HG02588 (cell line): ENCODE data around the gene CHAT.

Experiments
- ATAC-seq: cut with Tn5 transposase; IDR thresholded peaks from one replicate; pipeline ENCODE4 v1.9.1; 2021; ENCODE audit warnings: mild to moderate bottlenecking, moderate library complexity; ENCODE audit not compliant: unreplicated experiment

CHAT gene

DNA sequence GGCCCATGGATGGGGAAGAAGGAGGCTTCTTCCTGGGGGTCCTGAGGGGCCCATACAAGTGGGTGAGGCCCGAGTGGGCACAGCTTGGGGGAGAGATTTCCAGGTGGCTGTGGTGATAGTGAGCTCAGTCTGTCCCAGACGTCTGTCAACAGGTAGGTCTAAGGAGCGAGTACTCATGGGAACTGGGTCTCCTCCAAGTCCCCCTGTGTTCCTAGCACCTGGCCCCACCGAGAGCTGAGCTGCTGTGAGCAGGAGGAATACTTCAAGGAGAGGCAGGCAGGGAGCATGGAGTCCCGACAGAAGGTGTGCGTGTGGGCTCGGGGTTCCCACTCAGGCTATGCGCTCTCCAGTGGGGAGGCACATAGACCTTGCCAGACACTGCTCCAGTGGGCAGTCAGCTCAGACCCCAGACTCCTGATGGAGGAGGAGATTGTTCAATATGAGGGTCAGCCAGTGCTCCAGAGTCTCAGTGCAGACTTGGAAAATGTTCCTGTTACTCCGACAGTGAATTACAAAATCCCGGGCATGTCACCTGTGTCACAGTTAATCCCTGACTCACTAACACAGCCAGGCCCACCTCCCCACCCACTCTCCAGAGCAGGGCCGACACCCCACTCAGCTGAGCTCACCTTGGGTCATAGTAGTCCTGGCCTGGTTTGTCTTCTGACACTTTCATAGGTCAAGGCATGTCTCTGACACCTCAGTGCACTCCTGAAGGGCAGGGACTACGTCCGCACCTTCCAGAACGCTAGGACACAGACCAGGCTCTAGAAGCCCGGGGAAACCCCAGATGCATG lies 37.4 kb downstream of the CHAT start:
- ATAC-seq: no peak

- ATAC-seq: no peak
These were observed 38.1 kb downstream of the CHAT start for GRCh38 chr10:49651917-49652316.

DNA sequence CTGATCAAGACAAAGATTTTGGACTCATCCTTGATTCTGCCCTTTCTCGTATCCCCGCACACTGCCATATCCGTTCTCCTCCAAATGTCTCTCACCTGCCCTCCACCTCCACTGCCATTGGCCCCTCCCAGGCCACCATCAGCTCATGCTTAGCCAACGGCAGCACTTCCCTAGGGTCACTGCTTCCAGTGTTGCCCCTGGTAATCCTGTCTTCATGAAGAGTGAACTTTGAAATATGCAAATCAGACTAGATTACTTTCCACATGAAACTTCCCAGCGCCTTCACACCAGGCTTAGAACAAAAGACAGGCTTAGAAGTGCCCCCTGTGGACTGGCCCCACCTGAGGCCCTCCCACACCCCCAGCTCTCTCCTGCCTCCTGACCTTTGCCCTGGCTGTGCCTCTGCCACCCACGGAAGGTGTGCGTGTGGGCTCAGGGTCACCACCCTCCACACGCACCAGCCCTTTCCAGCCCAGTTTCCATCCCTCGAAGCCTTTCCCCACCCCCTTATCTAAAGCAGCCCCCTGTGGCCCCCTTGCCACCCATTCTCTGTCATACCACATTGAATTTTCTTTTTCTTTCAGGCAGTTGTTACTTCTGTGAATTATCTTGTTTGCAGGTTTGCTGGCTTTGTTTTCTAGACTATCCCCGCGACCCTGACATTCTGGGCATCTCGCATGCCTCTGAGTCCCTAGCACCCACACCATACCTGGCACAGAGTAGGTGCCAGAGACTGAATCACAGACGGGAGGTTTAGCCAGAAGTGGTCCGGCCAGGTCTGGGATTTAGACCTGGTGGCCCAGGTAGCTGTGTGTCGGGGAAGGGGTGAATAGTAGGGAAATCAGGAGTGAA lies 38.8 kb downstream of the CHAT start:
- no peak for ATAC-seq

DNA sequence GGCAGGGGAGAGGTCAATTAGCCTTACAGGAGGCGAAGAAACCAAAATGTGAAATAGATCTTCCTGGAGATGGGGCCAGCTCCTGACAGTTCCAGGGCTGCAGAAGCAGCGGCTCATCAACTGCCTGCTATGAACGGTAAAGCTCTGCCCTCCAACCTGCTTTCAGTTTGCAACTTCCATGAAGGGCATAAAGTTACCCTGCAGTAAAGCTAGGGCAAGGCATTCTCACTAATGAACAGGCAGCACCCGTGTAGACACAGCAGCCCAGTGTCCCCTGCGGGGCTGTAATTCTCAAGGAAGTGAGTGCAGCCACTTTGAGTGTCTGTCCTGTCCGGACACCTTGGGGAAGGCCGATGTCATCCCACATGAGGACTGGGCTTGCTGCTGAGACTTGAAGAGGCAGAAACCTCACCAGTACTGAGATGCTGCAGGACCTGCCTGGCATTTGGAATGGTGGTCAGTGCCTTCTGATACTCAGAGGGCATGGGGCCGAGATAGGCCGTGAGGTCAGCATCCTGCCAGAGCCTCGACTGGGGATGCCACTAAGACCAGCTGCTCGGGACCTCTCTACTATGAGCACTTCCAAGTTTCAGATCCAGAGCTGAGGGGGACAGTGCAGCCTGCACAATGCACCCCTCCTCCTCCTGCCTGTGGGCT lies 39.6 kb downstream of the CHAT start:
- no peak for ATAC-seq

- ATAC-seq: no peak
These were observed 40.3 kb downstream of the CHAT start for GRCh38 chr10:49654036-49654693.

GRCh38 chr10:49655099-49655498 lies 41.3 kb downstream of the CHAT start:
- ATAC-seq: no peak

DNA sequence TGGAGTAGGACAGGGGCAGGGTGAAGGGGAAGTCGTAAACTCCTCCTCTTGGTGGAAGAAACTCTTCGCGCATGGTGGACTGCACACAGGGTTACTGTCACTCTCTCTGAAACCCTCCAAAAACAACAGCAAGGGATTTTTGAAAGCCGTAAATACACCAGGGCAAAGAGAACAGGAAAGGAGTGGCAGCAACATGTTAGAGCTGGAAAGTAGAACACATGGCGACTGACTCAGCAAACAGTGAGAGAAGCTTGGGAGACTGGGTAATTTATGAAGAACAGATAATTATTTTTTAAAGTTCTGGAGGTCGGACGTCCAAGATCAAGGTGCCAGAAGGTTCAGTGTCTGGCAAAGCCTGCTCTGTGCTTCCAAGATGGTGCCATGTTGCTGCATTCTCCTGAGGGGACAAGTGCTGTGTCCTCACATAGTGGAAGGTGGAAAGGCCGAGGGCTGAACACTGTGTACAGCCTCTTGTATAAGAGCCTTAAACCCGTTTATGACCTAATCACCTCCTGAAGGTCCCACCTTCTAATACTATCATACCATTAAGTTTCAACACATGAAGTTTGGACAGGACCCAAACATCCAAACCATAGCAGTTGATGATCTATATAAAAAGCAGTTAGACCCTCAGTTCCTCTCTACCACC lies 43.1 kb downstream of the CHAT start:
- ATAC-seq: no peak

- ATAC-seq: no peak
These were observed 43.8 kb downstream of the CHAT start for GRCh38 chr10:49657606-49658005.

- ATAC-seq: no peak
These were observed 47.5 kb downstream of the CHAT start for GRCh38 chr10:49661140-49661856.

GRCh38 chr10:49662169-49662830 lies 48.5 kb downstream of the CHAT start:
- no peak for ATAC-seq

GRCh38 chr10:49663596-49663995 lies 49.8 kb downstream of the CHAT start:
- ATAC-seq: no peak

DNA sequence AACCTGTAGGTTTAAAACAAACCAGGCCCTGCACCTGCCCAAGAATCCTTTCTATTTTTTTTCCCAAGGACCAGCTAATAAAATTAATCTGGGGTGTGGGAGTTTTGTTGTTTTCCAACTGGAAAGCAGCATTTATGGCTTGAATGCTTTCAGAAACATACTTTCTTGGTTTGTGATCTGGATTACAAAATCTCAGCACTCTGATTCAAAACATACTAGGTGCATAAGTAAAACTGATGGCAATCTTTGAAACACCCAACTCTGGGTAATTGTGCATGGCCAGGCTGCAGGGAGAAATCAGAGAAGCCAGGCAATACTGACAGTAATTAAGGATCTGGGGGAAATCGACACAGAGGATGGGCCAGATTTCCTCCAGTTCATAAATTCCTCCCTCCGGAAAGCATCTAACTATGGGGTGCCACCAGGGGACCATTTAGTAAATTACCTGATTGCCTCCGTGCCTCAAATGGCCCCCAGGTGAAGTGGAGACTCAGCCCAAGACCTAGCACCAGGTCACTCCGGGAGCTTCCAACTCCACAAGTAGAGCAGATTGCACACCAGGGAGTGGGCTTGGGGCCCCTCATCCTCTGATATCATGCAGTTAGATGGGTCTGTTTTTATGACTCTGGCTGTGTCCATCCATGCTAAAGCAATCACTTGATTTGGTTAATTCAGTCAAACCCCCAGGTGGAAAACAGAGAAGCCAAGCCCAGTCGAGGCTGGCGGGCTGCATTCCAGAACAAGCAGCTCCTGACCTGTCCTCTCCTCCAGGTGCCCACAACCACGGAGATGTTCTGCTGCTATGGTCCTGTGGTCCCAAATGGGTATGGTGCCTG lies 50.4 kb downstream of the CHAT start:
- no peak for ATAC-seq

DNA sequence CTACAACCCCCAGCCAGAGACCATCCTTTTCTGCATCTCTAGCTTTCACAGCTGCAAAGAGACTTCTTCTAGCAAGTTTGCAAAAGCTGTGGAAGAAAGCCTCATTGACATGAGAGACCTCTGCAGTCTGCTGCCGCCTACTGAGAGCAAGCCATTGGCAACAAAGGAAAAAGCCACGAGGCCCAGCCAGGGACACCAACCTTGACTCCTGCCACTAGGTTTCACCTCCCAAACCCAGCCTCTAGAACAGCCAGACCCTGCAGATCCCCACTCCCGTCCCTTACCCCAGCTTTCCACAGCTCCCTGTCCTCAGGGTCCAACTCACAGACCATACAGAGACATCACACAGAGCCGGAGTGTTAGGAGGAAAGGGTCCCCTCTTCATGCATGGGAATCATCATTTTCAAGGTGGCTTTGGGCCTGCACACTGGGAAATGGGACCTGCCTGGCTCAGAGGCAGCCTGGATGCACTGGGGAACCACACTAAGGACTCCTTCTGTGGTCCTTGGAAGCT lies 51.1 kb downstream of the CHAT start:
- no peak for ATAC-seq

GRCh38 chr10:49666054-49666615 lies 52.3 kb downstream of the CHAT start:
- no peak for ATAC-seq

DNA sequence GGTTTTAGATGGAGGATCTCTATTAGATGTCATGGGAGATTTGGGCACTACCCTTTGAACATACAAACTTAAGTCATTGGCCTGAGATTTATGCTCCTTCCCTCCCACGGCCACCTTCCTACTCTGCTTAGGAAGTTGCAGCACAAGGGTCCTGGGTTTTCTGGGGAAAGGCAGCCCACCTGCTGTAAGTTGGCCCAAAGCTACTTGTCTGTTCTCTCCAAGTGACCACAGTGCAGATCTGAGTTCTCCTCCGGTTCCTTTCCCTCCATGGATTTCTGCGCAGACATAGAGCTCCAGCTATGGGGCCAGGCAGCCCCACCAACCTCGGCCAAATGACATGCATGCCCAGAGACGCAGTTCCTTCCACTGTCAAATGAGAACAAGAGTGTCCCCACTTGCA lies 52.8 kb downstream of the CHAT start:
- ATAC-seq: no peak

DNA sequence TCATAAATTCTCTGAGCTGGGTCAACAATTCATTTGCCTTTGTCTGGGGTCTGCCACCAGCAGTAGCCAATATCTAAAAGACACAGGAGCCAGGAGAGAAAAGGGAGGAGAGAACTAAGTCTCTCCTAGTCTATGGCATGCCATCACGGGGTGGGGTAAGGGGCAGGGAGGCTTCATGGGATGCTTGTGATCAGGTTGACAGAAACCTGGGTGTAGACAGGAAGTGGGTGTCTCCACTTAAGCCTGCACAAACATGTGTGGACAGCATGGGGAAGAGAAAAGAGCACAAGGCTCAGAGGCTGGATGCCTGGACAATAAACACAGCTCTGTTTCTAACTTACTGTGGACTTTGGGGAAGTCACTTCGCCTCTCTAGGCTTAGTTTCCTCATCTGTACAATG lies 54.2 kb downstream of the CHAT start:
- no peak for ATAC-seq

- ATAC-seq: no peak
These were observed 54.8 kb downstream of the CHAT start for GRCh38 chr10:49668684-49669083.
